Left ventricle myocardium superior (tissue), 1 donor: ENCODE measurements around the gene GPR139. TPM values are rescaled to one million over a fixed set of nuclear protein-coding genes. Genes with fewer than 3 reads are reported as not detected.

ENCODE experiments used
- ATAC-seq: fragments of 200-7000 bp; cut with Tn5 transposase; one replicate; pipeline ENCODE4 v1.9.1; 2020; ENCODE audit warnings: mild to moderate bottlenecking, moderate library complexity
- DNase-seq: peaks from one replicate; pipeline ENCODE4 v3.0.0-alpha.2; 2020
- intact Hi-C: fragments of 100-400 bp; cut with micrococcal nuclease; formaldehyde crosslinking; loops from one replicate; pipeline ENCODE4 v1.11.0; 2022
- total RNA-seq: library from RNA; stranded (reverse); fragmentation: NEBNext Ultra II Directional; extraction: Animal tissue kit (Norgen Biotek cat#: 25700); gene quantifications from one replicate; pipeline ENCODE4 v1.2.1, GENCODE V29; 2021
- donor health status: DM: no; HTN: yes; CAD: no; lungs with severe emphysema.

The GPR139 gene
- total RNA-seq, 1 donor from 2014 or later: not detected

GRCh38 chr16:19997734-19998133 lies 76.0 kb downstream of the GPR139 start:
- intact Hi-C loops: no loop called here
- ATAC-seq: no peak
- DNase-seq: no peak

GRCh38 chr16:19997264-19997663 lies 76.4 kb downstream of the GPR139 start:
- intact Hi-C loops: no loop called here
- ATAC-seq: no peak
- no peak for DNase-seq

GRCh38 chr16:19994466-19995170 lies 79.1 kb downstream of the GPR139 start:
- no peak for DNase-seq
- intact Hi-C loops: no loop called here

DNA sequence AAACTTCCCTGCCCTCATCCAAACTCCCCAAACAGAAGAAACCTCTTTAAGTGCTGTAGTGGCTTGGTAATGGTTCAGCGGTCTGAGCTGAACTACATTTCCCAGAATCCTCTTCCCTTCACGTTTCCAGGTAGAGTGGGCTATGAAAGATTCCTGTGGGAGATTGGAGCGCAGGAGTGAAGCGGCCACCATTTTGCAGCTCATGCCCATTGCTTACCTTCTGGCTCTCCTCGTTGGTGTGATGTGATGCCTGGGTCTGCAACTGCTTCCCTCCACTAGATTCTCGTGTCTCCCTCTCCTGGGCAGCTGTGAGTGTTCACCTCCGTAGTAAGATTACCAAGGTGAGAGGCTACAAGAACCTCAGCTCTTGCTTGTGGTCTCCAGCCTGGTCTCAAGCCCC lies 82.1 kb downstream of the GPR139 start:
- intact Hi-C loops: no loop called here
- DNase-seq: no peak
- ATAC-seq: no peak

More at GRCh38 chr16:19994466-19995170, 79.1 kb downstream of the GPR139 start:
- no peak for ATAC-seq

GRCh38 chr16:19984135-19984534 lies 89.6 kb downstream of the GPR139 start:
- no peak for ATAC-seq
- no peak for DNase-seq
- intact Hi-C loops: no loop called here

Other genes starting within 250 kb of the GPR139 start
- gene GPRC5B, start 189.0 kb downstream of the GPR139 start, total RNA-seq: 103 TPM